PFSK-1 (cell line): ENCODE data around the gene LACC1.

Experiments
- FOXP2 ChIP-seq: optimal IDR thresholded peaks from 2 replicates; pipeline ENCODE3; 2011; ENCODE audit warnings: borderline replicate concordance, control low read depth, inconsistent platforms; ENCODE audit not compliant: insufficient read depth; ENCODE audit errors: extremely low read length, extremely low read depth
- POLR2AphosphoS5 ChIP-seq: IDR thresholded peaks from 2 replicates; pipeline ENCODE4 v1.6.1; 2012; ENCODE audit warnings: low read depth, mild to moderate bottlenecking, control low read depth, low read length, moderate library complexity
- SIN3A ChIP-seq: IDR thresholded peaks from 2 replicates; pipeline ENCODE4 v1.6.1; 2012; ENCODE audit warnings: mild to moderate bottlenecking, low read length, moderate library complexity, borderline replicate concordance; ENCODE audit not compliant: insufficient read depth
- TAF1 ChIP-seq: IDR thresholded peaks from 2 replicates; pipeline ENCODE4 v1.6.1; 2012; ENCODE audit warnings: low read length, control low read depth, borderline replicate concordance; ENCODE audit not compliant: insufficient read depth
- TF ChIP-seq, protein P1 (sequence below), 2 experiments: IDR thresholded peaks; 2 replicates each; pipeline versions ENCODE4 v1.6.1 to v1.8.0; 2011 to 2012; ENCODE audit warnings: low read depth in 2 of 2, low read length in 2 of 2, control low read depth in 1 of 2, inconsistent platforms in 1 of 2, mild to moderate bottlenecking in 1 of 2, moderate library complexity in 1 of 2; ENCODE audit not compliant: insufficient read depth in 1 of 2

LACC1 gene

DNA sequence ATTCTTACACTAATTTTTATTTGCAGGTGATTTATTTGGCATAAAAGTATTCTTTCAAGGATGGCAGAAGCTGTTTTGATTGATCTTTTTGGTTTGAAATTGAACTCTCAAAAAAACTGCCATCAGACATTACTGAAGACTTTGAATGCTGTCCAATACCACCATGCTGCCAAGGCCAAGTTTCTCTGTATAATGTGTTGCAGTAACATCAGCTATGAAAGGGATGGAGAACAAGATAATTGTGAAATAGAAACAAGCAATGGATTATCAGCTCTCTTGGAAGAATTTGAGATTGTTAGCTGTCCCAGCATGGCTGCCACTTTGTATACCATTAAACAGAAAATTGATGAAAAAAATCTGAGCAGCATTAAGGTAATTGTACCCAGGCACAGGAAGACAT lies 1.2 kb downstream of the LACC1 start:
- TF ChIP-seq TAF1 (no peak), FOXP2 (no peak), POLR2AphosphoS5 (no peak), SIN3A (no peak)
- TF ChIP-seq, protein P1, sequence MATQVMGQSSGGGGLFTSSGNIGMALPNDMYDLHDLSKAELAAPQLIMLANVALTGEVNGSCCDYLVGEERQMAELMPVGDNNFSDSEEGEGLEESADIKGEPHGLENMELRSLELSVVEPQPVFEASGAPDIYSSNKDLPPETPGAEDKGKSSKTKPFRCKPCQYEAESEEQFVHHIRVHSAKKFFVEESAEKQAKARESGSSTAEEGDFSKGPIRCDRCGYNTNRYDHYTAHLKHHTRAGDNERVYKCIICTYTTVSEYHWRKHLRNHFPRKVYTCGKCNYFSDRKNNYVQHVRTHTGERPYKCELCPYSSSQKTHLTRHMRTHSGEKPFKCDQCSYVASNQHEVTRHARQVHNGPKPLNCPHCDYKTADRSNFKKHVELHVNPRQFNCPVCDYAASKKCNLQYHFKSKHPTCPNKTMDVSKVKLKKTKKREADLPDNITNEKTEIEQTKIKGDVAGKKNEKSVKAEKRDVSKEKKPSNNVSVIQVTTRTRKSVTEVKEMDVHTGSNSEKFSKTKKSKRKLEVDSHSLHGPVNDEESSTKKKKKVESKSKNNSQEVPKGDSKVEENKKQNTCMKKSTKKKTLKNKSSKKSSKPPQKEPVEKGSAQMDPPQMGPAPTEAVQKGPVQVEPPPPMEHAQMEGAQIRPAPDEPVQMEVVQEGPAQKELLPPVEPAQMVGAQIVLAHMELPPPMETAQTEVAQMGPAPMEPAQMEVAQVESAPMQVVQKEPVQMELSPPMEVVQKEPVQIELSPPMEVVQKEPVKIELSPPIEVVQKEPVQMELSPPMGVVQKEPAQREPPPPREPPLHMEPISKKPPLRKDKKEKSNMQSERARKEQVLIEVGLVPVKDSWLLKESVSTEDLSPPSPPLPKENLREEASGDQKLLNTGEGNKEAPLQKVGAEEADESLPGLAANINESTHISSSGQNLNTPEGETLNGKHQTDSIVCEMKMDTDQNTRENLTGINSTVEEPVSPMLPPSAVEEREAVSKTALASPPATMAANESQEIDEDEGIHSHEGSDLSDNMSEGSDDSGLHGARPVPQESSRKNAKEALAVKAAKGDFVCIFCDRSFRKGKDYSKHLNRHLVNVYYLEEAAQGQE (IDR thresholded peaks at IDR 0.05; ENCODE audit: insufficient read depth in 1 of 2, low read depth in 2 of 2, low read length in 2 of 2), result no peak

DNA sequence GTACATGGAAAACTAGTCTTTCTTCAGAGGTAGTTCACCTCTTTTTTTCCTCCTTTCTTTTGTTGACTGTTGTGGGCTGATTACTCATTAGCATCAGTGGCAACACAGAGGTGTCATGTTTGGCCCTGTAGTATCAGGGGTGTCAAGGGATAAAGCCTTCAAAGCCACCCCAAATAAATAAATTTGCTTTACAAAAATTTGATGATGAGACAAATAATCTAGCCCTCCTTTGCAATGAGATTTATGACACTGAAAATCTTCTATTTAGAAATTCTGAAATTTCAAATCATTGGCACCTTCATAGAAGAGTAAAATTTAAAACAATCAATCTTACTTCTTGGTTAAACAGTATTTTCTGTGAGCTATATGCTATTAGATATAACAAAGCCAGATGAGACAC lies 1.9 kb downstream of the LACC1 start:
- TF ChIP-seq POLR2AphosphoS5, result no peak
- TF ChIP-seq FOXP2, result no peak
- no peak for TF ChIP-seq TAF1
- TF ChIP-seq SIN3A, result no peak
- TF ChIP-seq, protein P1 (IDR thresholded peaks at IDR 0.05; ENCODE audit: insufficient read depth in 1 of 2, low read depth in 2 of 2, low read length in 2 of 2), result no peak

DNA sequence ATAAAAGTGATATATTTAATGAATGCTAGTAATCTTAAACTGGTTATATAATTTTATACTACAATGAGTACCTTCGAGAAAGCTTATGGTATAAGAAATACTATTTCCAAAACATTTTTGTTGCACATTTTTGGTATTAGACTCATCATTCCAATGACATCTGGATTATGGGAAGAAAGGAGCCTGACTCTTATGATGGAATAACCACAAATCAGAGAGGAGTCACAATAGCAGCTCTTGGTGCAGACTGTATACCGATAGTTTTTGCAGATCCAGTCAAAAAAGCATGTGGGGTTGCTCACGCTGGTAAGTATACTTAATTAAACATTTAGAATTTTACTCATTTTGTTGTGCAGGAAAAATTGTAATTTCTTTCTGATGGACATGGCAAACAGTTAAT lies 3.9 kb downstream of the LACC1 start:
- no peak for TF ChIP-seq TAF1
- TF ChIP-seq, protein P1 (IDR thresholded peaks at IDR 0.05; ENCODE audit: insufficient read depth in 1 of 2, low read depth in 2 of 2, low read length in 2 of 2), result no peak
- no peak for TF ChIP-seq FOXP2
- TF ChIP-seq POLR2AphosphoS5, result no peak
- TF ChIP-seq SIN3A, result no peak

DNA sequence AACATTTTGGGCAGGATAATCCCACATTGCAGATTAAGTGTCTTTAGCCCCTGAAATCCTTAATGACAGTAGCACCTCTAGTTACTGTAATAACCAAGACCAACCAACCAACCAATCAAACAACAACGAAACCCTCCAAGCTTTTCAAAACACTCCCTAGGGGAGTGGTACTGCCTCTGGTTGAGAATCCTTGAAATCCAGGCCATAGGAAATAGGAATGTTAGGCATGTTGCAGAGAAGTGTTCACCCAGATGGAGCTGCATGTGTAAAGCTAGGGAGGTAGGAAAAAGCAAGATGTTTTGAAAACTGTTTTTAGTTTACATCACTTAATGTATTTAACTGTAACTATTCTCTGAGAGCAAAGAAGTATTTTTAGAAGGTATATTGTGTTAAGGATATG lies 4.5 kb downstream of the LACC1 start:
- TF ChIP-seq, protein P1 (IDR thresholded peaks at IDR 0.05; ENCODE audit: insufficient read depth in 1 of 2, low read depth in 2 of 2, low read length in 2 of 2), result no peak
- TF ChIP-seq SIN3A, result no peak
- TF ChIP-seq TAF1, result no peak
- no peak for TF ChIP-seq FOXP2
- TF ChIP-seq POLR2AphosphoS5, result no peak

DNA sequence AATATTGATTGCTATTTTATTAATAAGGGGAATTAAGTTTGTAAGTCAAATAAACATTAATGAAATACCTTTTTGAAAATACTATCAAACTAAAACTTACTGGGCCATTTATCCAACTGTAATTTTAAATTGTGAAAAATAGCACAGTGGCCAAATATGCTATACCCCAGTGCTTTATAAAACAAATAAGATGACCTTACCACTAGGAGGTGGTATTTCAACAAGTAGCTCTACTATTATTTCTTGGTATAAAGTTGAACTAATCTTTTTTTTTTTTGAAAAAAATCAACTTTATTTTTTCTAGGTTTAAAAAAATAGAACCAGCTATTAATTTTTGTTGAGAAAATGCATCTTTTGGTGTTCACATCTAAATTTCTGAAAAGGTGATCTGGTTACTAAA lies 14.7 kb downstream of the LACC1 start:
- TF ChIP-seq SIN3A (no peak), TAF1 (no peak), POLR2AphosphoS5 (no peak), FOXP2 (no peak)
- TF ChIP-seq, protein P1 (IDR thresholded peaks at IDR 0.05; ENCODE audit: insufficient read depth in 1 of 2, low read depth in 2 of 2, low read length in 2 of 2), result no peak
